ENCODE measurements around the gene RARS2. TPM values are rescaled to one million over a fixed set of nuclear protein-coding genes. Genes with fewer than 3 reads are reported as not detected.

Gene RARS2
- total RNA-seq, 1 donor from 2014 or later = 50.3 TPM

DNA sequence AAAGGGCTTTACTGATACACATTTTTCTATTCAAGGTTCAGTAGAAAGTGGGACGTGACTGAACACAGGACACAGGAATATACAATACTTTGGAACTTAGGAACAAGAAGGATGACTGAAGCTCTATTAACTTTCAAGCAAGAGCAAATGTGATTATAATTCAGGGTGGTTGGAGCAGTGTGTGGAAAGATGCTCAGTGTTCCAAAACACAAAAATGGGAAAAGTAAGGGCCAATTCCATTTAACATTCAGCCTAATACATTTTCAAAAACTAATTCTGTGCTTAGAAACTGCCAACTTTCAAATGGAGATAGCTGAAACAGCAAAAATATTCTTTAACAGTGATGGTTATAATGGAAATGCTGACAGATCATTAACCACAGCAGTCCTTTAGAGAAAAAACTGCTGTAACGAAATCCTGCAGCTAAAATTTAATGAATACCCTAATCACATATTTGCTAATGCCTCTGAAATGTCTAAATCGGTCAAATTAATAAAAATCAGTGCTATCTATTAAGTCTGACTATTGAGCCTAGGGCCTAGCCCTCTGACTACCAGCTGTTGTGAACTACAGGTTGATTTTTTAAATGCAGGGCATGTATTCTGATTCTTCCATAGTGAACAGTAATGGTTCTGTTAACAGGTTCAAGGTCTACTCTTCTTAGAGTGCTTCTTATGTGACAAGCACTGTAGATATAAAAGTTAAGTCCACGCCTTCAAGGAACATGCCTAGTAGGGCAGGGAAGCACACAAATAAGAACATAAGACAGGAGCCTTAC lies 45.9 kb downstream of the RARS2 start:
- peaks cover 37% of the 10 kb centered on the region for H3K36me3 Mint-ChIP-seq (ENCODE audit: insufficient read depth)
- no peaks in the 10 kb centered on the region for H3K27me3 Mint-ChIP-seq
- no peak overlapping the region for H3K4me3 Mint-ChIP-seq (ENCODE audit: low read depth)
- TF ChIP-seq, protein P1, sequence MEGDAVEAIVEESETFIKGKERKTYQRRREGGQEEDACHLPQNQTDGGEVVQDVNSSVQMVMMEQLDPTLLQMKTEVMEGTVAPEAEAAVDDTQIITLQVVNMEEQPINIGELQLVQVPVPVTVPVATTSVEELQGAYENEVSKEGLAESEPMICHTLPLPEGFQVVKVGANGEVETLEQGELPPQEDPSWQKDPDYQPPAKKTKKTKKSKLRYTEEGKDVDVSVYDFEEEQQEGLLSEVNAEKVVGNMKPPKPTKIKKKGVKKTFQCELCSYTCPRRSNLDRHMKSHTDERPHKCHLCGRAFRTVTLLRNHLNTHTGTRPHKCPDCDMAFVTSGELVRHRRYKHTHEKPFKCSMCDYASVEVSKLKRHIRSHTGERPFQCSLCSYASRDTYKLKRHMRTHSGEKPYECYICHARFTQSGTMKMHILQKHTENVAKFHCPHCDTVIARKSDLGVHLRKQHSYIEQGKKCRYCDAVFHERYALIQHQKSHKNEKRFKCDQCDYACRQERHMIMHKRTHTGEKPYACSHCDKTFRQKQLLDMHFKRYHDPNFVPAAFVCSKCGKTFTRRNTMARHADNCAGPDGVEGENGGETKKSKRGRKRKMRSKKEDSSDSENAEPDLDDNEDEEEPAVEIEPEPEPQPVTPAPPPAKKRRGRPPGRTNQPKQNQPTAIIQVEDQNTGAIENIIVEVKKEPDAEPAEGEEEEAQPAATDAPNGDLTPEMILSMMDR (IDR thresholded peaks at IDR 0.05; ENCODE audit: unreplicated experiment) = no peak
- H3K4me1 Mint-ChIP-seq (ENCODE audit: low read depth) = no peaks in the 10 kb centered on the region
- H3K27ac Mint-ChIP-seq = no peak overlapping the region
- peaks cover 3% of the 10 kb centered on the region for H3K9me3 Mint-ChIP-seq (ENCODE audit: low read depth)
- DNase-seq (ENCODE audit: low spot score, unreplicated experiment) = no peak

DNA sequence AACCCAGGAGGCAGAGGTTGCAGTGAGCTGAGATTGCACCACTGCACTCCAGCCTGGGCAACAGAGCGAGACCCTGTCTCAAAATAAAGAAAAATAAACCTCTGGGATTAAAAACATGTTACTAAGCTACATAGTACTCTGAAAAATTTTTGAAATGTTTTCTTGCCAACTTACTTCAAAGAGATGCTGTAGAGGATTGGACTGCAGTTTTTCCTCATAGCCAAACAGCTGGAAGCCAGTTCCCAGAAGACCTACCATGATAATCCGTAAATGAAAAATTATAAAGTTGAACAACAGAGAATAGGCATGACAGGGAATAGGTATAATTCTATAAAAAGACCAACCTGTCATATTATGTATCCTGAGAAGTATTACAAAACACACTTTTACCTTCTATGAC lies 48.0 kb downstream of the RARS2 start:
- Mint-ChIP-seq H3K27ac (no peak overlapping the region), H3K27me3 (no peaks in the 10 kb centered on the region), H3K4me1 (ENCODE audit: low read depth) (no peaks in the 10 kb centered on the region), H3K36me3 (ENCODE audit: insufficient read depth) (peaks cover 37% of the 10 kb centered on the region), H3K4me3 (ENCODE audit: low read depth) (no peak overlapping the region), H3K9me3 (ENCODE audit: low read depth) (peaks cover 3% of the 10 kb centered on the region)
- TF ChIP-seq, protein P1 (IDR thresholded peaks at IDR 0.05; ENCODE audit: unreplicated experiment) = no peak
- DNase-seq (ENCODE audit: low spot score, unreplicated experiment) = no peak

DNA sequence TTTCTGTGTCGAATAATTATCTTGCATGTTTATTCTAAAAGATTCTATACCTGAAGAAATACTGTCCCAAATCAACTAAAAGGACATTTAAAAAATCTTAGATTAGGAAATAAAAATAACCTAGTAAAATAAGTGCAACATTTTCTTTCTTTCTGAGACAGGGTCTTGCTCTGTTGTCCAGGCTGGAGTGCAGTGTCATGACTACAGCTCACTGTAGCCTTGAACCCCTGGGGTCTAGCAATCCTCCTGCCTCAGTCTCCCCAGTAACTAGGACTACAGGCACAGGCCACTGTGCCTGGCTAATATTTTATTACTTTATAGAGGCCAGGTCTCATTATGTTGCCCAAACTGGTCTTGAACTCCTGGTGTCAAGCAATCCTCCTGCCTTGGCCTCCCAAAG lies 48.7 kb downstream of the RARS2 start:
- H3K4me1 Mint-ChIP-seq (ENCODE audit: low read depth) = no peaks in the 10 kb centered on the region
- H3K36me3 Mint-ChIP-seq (ENCODE audit: insufficient read depth) = peaks cover 36% of the 10 kb centered on the region
- TF ChIP-seq, protein P1 (IDR thresholded peaks at IDR 0.05; ENCODE audit: unreplicated experiment) = no peak
- H3K27me3 Mint-ChIP-seq = no peaks in the 10 kb centered on the region
- DNase-seq (ENCODE audit: low spot score, unreplicated experiment) = no peak
- H3K4me3 Mint-ChIP-seq (ENCODE audit: low read depth) = no peak overlapping the region
- H3K9me3 Mint-ChIP-seq (ENCODE audit: low read depth) = peaks cover 3% of the 10 kb centered on the region
- no peak overlapping the region for H3K27ac Mint-ChIP-seq

DNA sequence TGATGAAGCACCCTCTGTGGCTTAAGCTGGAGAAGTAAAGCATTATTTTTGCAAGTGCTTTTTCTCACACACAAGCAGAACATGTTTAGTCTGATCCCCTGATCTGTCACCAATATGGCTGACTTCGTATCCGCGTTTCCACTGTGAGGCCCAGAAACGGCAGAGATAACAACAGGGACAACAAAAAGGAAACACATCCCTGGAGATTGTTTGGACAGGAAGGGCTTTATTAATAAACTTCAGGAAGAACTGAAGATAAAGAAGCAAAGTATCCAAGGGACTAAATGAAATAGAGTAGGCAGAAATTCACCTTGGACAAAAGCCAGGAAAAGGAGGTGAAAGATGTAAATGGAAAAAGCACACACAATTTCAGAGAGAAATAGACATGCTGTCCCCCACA lies 49.2 kb downstream of the RARS2 start:
- Mint-ChIP-seq H3K27me3 (no peaks in the 10 kb centered on the region), H3K36me3 (ENCODE audit: insufficient read depth) (peaks cover 34% of the 10 kb centered on the region), H3K4me1 (ENCODE audit: low read depth) (no peaks in the 10 kb centered on the region), H3K27ac (no peak overlapping the region), H3K4me3 (ENCODE audit: low read depth) (no peak overlapping the region), H3K9me3 (ENCODE audit: low read depth) (peaks cover 3% of the 10 kb centered on the region)
- TF ChIP-seq, protein P1 (IDR thresholded peaks at IDR 0.05; ENCODE audit: unreplicated experiment) = no peak
- DNase-seq (ENCODE audit: low spot score, unreplicated experiment) = no peak

DNA sequence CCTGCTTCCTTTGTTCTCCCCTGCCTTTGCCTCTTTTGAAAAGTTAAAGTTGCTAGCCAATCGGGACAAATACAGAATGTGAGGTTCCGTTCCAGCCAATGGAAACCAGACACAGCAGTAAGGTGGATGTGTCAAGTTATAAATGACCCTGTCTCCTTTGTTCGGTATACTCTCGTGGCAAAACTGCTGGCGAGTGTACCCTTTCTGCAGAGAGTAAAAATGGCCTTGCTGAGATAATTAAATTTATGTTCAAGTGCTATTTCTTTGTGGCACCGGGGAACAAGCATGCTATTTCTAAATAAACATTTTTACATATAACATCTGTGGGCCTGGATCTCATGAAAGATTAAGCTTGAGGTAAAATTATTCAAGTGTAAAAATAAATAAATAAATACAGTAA lies 50.2 kb downstream of the RARS2 start:
- Mint-ChIP-seq H3K9me3 (ENCODE audit: low read depth) (peaks cover 3% of the 10 kb centered on the region), H3K36me3 (ENCODE audit: insufficient read depth) (peaks cover 31% of the 10 kb centered on the region), H3K27me3 (no peaks in the 10 kb centered on the region), H3K27ac (no peak overlapping the region), H3K4me1 (ENCODE audit: low read depth) (peaks cover 2% of the 10 kb centered on the region), H3K4me3 (ENCODE audit: low read depth) (no peak overlapping the region)
- TF ChIP-seq, protein P1 (IDR thresholded peaks at IDR 0.05; ENCODE audit: unreplicated experiment) = no peak
- no peak for DNase-seq (ENCODE audit: low spot score, unreplicated experiment)

Measured in progenitor cell of endocrine pancreas (in vitro differentiated cells).